GM12878 (cell line): ENCODE measurements around the gene BCAN.

ENCODE experiments used
- BCL3 ChIP-seq: IDR thresholded peaks from 2 replicates; pipeline ENCODE4 v1.6.1; 2011; ENCODE audit warnings: borderline replicate concordance, low read depth, mild to moderate bottlenecking, moderate library complexity, low read length; ENCODE audit not compliant: insufficient read depth, poor library complexity, severe bottlenecking
- CBX5 ChIP-seq: sonication (generic); IDR thresholded peaks from 2 replicates; pipeline ENCODE4 v1.6.1; 2016; ENCODE audit warnings: low read depth, moderate library complexity, mild to moderate bottlenecking, inconsistent platforms
- CREB1 ChIP-seq: IDR thresholded peaks from 2 replicates; pipeline ENCODE4 v1.6.1; 2012; ENCODE audit warnings: low read depth, mild to moderate bottlenecking, inconsistent platforms
- KDM1A ChIP-seq: fragments of 200-600 bp; sonication (generic); IDR thresholded peaks from 2 replicates; pipeline ENCODE4 v1.6.1; 2016; ENCODE audit warnings: borderline replicate concordance
- REST ChIP-seq: IDR thresholded peaks from 2 replicates; pipeline ENCODE4 v1.6.1; 2012; ENCODE audit warnings: mild to moderate bottlenecking, low read depth, low read length
- SIN3A ChIP-seq: IDR thresholded peaks from 2 replicates; pipeline ENCODE4 v1.6.1; 2012; ENCODE audit warnings: low read depth, low read length, improper control_type of control experiment
- TBL1XR1 ChIP-seq: IDR thresholded peaks from 2 replicates; pipeline ENCODE4 v1.6.1; 2012; ENCODE audit warnings: low read depth, low read length, improper control_type of control experiment
- ZNF274 ChIP-seq: IDR thresholded peaks from one replicate; pipeline ENCODE4 v1.8.0; 2011; ENCODE audit not compliant: insufficient read length, insufficient read depth
- TF ChIP-seq, protein P1 (sequence below): IDR thresholded peaks from 2 replicates; pipeline ENCODE4 v1.6.1; 2011; ENCODE audit warnings: low read depth, low read length, improper control_type of control experiment, borderline replicate concordance
- TF ChIP-seq, protein P2 (sequence below): fragments of 150-350 bp; IDR thresholded peaks from 2 replicates; pipeline ENCODE4 v1.6.1; 2016; ENCODE audit warnings: low read depth, low read length
- TF ChIP-seq, protein P3 (sequence below), 3 experiments: IDR thresholded peaks in 2 of 3; conservative IDR thresholded peaks in 1 of 3; 2 replicates each; pipeline ENCODE4 v1.5.1; 2011; ENCODE audit warnings: low read depth in 3 of 3, low read length in 3 of 3, mild to moderate bottlenecking in 3 of 3, control low read depth in 2 of 3, moderate library complexity in 2 of 3, inconsistent platforms in 1 of 3, mixed read lengths in 1 of 3; ENCODE audit not compliant: control insufficient read depth in 2 of 3, insufficient read depth in 1 of 3; ENCODE audit errors: extremely low read depth in 1 of 3

- TF ChIP-seq REST = no peak
- TF ChIP-seq CREB1 = no peak
- no peak for TF ChIP-seq KDM1A
- TF ChIP-seq, protein P1, sequence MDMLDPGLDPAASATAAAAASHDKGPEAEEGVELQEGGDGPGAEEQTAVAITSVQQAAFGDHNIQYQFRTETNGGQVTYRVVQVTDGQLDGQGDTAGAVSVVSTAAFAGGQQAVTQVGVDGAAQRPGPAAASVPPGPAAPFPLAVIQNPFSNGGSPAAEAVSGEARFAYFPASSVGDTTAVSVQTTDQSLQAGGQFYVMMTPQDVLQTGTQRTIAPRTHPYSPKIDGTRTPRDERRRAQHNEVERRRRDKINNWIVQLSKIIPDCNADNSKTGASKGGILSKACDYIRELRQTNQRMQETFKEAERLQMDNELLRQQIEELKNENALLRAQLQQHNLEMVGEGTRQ = no peak
- no peak for TF ChIP-seq BCL3
- TF ChIP-seq, protein P2, sequence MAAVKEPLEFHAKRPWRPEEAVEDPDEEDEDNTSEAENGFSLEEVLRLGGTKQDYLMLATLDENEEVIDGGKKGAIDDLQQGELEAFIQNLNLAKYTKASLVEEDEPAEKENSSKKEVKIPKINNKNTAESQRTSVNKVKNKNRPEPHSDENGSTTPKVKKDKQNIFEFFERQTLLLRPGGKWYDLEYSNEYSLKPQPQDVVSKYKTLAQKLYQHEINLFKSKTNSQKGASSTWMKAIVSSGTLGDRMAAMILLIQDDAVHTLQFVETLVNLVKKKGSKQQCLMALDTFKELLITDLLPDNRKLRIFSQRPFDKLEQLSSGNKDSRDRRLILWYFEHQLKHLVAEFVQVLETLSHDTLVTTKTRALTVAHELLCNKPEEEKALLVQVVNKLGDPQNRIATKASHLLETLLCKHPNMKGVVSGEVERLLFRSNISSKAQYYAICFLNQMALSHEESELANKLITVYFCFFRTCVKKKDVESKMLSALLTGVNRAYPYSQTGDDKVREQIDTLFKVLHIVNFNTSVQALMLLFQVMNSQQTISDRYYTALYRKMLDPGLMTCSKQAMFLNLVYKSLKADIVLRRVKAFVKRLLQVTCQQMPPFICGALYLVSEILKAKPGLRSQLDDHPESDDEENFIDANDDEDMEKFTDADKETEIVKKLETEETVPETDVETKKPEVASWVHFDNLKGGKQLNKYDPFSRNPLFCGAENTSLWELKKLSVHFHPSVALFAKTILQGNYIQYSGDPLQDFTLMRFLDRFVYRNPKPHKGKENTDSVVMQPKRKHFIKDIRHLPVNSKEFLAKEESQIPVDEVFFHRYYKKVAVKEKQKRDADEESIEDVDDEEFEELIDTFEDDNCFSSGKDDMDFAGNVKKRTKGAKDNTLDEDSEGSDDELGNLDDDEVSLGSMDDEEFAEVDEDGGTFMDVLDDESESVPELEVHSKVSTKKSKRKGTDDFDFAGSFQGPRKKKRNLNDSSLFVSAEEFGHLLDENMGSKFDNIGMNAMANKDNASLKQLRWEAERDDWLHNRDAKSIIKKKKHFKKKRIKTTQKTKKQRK = no peak
- TF ChIP-seq, protein P3, sequence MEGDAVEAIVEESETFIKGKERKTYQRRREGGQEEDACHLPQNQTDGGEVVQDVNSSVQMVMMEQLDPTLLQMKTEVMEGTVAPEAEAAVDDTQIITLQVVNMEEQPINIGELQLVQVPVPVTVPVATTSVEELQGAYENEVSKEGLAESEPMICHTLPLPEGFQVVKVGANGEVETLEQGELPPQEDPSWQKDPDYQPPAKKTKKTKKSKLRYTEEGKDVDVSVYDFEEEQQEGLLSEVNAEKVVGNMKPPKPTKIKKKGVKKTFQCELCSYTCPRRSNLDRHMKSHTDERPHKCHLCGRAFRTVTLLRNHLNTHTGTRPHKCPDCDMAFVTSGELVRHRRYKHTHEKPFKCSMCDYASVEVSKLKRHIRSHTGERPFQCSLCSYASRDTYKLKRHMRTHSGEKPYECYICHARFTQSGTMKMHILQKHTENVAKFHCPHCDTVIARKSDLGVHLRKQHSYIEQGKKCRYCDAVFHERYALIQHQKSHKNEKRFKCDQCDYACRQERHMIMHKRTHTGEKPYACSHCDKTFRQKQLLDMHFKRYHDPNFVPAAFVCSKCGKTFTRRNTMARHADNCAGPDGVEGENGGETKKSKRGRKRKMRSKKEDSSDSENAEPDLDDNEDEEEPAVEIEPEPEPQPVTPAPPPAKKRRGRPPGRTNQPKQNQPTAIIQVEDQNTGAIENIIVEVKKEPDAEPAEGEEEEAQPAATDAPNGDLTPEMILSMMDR (IDR thresholded peaks at IDR 0.05 in 2 of 3, conservative IDR thresholded peaks at IDR 0.05 in 1 of 3; ENCODE audit: control insufficient read depth in 2 of 3, extremely low read depth in 1 of 3, insufficient read depth in 1 of 3, low read depth in 3 of 3, low read length in 3 of 3) = no peak
- TF ChIP-seq SIN3A = no peak
- no peak for TF ChIP-seq ZNF274
- TF ChIP-seq TBL1XR1 = no peak
- TF ChIP-seq CBX5 = no peak
Observed at GRCh38 chr1:156639601-156640101, 2.3 kb upstream of the BCAN start.
